ENCODE results near the gene HDHD5. TPM values are rescaled to one million over a fixed set of nuclear protein-coding genes. Genes with fewer than 3 reads are reported as not detected.

Gene HDHD5
- total RNA-seq, 4 donors from 2014 or later, result 7.4 to 43.0 (median 28.9) TPM

GRCh38 chr22:17176715-17177114 is 17.6 kb upstream of the HDHD5 start:
- TF ChIP-seq POLR2A (IDR thresholded peaks at IDR 0.05) (no peak), CTCF (IDR thresholded peaks at IDR 0.05) (no peak)
- Histone ChIP-seq H3K9me3 (no peaks in the 10 kb centered on the region), H3K4me3 (no peak overlapping the region), H3K4me1 (no peaks in the 10 kb centered on the region), H3K36me3 (no peaks in the 10 kb centered on the region), H3K27me3 (no peaks in the 10 kb centered on the region), H3K27ac (no peak overlapping the region)
- DNase-seq, result no peak
- intact Hi-C loops (cut with DNase I; ENCODE audit: low total_unique reads), result no loop called here

GRCh38 chr22:17172029-17172833 is 13.2 kb upstream of the HDHD5 start:
- no peaks in the 10 kb centered on the region for H3K9me3 ChIP-seq
- peak overlapping the region; percentile 93 to 94 for H3K27ac ChIP-seq
- H3K4me1 ChIP-seq, result no peaks in the 10 kb centered on the region
- no peaks in the 10 kb centered on the region for H3K27me3 ChIP-seq
- H3K4me3 ChIP-seq, result peak overlapping the region; percentile 59 to 75
- no peaks in the 10 kb centered on the region for H3K36me3 ChIP-seq
- DNase-seq, result peak; percentile 27 to 31
- peak in 1 of 4 experiments; percentile 59 for TF ChIP-seq CTCF (IDR thresholded peaks at IDR 0.05)
- TF ChIP-seq POLR2A (IDR thresholded peaks at IDR 0.05), result no peak
- intact Hi-C loops (cut with DNase I; ENCODE audit: low total_unique reads), result loop anchor here (5.0 kb wide), 1 partner anchor 330 kb away; no protein-coding TSS in a partner anchor

- Histone ChIP-seq H3K9me3 (no peaks in the 10 kb centered on the region), H3K36me3 (no peaks in the 10 kb centered on the region), H3K4me3 (peak overlapping the region; percentile 59 to 75), H3K27ac (peak overlapping the region; percentile 93 to 94), H3K27me3 (no peaks in the 10 kb centered on the region), H3K4me1 (no peaks in the 10 kb centered on the region)
- intact Hi-C loops (cut with DNase I; ENCODE audit: low total_unique reads), result loop anchor here (5.0 kb wide), 1 partner anchor 331 kb away; no protein-coding TSS in a partner anchor
- peak; percentile 84 to 85 for DNase-seq
- TF ChIP-seq POLR2A (IDR thresholded peaks at IDR 0.05) (peak in 1 of 2 donors; percentile 65), CTCF (IDR thresholded peaks at IDR 0.05) (peak; percentile 70 to 89 (median 84))
Measured at GRCh38 chr22:17171153-17172028, 12.3 kb upstream of the HDHD5 start.

- Histone ChIP-seq H3K36me3 (no peaks in the 10 kb centered on the region), H3K4me3 (no peak overlapping the region), H3K27ac (no peak overlapping the region), H3K27me3 (no peaks in the 10 kb centered on the region), H3K4me1 (no peaks in the 10 kb centered on the region), H3K9me3 (no peaks in the 10 kb centered on the region)
- DNase-seq, result peak in 1 of 2 donors; percentile 49
- intact Hi-C loops (cut with DNase I; ENCODE audit: low total_unique reads), result no loop called here
- no peak for TF ChIP-seq CTCF (IDR thresholded peaks at IDR 0.05)
- no peak for TF ChIP-seq POLR2A (IDR thresholded peaks at IDR 0.05)
Measured at GRCh38 chr22:17167486-17167885, 8.4 kb upstream of the HDHD5 start.

Data from uterus (tissue), 4 donors.